Gastrocnemius medialis (tissue), 4 donors: ENCODE data around the gene ZNF79.

Experiments used
- CTCF ChIP-seq, 5 experiments: fragments of 450-650 bp in 3 of 5; fragments of 200-600 bp in 2 of 5; sonication (generic) in 2 of 5; IDR thresholded peaks in 4 of 5; conservative IDR thresholded peaks in 1 of 5; 1 replicate in 4 of 5; 2 replicates in 1 of 5; pipeline ENCODE4 v1.5.1; 2016 to 2019; ENCODE audit warnings: antibody characterized with exemption in 5 of 5, mild to moderate bottlenecking in 3 of 5, moderate library complexity in 3 of 5
- POLR2A ChIP-seq, 2 donors: fragments of 450-650 bp; IDR thresholded peaks; one replicate each; pipeline ENCODE4 v1.6.1; 2017; ENCODE audit warnings: antibody characterized with exemption in 2 of 2, mild to moderate bottlenecking in 2 of 2, moderate library complexity in 2 of 2

GRCh38 chr9:127482662-127483061, 58.5 kb downstream of the ZNF79 start:
- no peak for TF ChIP-seq CTCF (IDR thresholded peaks at IDR 0.05 in 4 of 5, conservative IDR thresholded peaks at IDR 0.05 in 1 of 5)
- no peak for TF ChIP-seq POLR2A (IDR thresholded peaks at IDR 0.05)
